GM21723 (cell line): ENCODE measurements around the gene LRRC7.
"Not testable (repeated sequence)": the region's sequence is repeated elsewhere in the genome, so short reads cannot be mapped to it uniquely, and the experiment has no call there.

Experiments used
- ATAC-seq: cut with Tn5 transposase; IDR thresholded peaks from one replicate; pipeline ENCODE4 v1.9.1; 2021; ENCODE audit warnings: mild to moderate bottlenecking, moderate library complexity; ENCODE audit not compliant: unreplicated experiment

LRRC7 gene

DNA sequence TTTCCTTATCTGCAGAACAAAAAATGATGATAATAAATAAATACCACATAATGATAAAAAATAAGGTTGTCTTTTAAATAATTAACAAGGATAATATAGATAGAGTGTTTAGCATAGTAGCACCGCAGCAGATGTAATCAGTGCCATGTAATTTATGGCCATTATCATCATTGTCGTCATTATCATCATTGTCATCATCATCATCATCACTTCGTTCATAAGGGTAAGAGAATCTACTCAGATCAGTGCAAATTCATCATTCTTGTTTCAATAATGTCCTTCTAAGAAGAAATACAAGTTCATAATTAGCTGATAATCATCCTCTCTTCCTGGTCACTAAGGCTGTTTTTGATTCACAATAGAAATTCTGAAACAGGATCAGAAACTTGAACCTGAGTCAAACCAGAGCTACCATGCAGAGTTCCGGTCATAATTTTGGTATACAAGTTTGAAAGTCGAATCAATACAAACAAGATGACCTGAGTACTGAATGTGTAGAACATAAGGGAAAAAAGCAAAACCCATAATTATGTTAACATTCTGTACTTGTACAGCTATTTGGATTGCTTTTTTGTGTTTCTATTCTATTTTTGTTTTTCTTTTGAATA lies 465.6 kb downstream of the LRRC7 start:
- ATAC-seq, result peak; percentile 83

DNA sequence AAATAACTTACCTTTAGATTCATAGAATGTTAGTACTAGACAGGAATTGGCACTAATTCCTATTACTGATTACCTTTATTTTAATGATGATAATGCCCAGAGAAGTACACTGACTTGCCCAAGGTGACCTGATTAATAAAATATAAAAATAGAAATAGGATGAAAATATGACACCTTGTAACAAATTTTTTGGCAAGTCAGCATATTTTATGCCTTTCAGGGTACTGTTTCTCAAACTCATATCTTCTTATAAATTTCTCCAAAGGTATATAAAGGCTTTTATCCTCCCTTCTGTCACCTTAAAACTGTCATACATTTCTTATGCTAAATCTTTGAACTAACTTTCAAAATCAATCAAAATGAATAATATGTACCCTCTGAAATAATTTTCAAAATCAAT lies 466.2 kb downstream of the LRRC7 start:
- no peak for ATAC-seq

DNA sequence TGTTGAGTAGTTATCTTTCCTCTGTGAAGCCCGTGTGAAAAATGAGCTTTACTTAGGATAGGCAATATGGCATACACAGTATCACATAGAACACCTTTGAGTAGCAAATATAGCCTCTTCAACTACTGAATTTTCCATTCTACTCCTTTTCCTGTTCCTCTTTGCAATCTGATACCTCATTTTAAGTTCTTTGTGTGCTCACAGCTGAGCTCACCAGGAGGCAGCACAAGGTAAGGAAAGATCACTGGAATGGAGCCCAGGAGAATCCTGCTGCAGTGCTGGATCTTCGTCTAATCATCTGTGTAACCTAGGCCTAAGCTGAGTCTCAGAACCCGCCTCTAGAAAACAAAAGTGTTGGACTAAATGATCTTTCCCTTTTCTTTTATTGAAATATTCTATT lies 466.7 kb downstream of the LRRC7 start:
- ATAC-seq, result no peak

DNA sequence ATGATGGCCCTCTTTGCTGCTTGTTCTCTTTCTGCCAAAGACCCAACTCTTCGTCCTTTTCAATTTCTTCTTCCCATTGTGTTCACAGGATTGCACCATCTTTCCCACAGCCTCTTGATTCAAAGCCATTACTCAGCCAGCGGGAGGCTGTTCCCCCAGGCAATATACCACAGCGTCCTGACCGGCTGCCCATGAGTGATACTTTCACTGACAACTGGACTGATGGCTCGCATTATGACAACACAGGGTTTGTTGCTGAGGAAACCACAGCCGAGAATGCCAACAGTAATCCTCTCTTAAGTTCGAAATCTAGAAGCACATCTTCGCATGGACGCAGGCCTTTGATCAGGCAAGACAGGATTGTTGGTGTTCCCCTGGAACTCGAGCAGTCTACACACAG lies 470.3 kb downstream of the LRRC7 start:
- no peak for ATAC-seq

DNA sequence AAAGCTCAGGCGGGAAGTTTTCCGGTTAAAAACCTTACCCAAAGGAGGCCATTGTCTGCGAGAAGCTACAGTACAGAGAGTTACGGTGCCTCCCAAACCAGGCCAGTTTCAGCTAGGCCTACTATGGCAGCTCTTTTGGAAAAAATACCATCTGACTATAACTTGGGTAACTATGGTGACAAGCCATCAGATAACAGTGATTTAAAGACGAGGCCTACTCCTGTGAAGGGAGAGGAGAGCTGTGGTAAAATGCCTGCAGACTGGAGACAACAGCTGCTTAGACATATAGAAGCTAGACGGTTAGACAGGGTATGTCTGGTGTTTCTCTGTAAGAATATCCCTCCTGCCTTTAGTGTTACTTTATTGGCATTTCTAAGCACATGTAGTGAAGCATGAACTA lies 471.8 kb downstream of the LRRC7 start:
- no peak for ATAC-seq

DNA sequence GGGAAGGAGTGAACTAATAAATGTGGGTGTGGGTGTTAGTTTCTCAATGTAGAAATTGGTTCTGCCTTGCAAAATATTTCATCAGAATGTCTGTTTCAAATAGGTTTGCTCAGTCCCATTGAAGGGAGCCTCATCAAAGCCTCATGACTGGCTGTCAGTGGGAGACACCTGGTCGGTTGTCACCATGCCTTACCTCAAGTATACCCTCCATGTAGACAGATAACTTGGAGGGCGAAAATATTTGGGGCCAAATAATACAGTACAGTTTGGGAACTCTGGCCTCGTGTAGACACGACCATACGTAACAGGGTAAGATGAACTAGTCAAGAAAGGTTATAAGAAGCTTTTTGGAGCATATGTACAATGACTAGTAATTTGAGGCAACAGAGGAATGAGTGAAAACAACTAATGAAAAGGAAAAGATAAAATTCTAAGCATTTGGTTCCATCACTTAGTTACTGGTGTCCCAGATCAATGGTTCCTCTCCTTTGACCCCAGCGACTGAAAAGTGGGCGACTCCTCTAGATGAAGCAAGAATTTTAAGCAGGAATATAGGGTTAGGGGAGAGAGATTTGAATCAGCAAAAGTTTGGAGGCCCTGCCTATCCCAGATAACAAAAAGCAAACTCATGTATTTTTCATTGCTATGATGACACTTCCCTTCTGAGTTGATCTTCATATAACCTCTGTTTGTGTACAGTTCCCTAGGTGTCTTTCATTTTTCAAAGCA lies 473.8 kb downstream of the LRRC7 start:
- ATAC-seq, result no peak

DNA sequence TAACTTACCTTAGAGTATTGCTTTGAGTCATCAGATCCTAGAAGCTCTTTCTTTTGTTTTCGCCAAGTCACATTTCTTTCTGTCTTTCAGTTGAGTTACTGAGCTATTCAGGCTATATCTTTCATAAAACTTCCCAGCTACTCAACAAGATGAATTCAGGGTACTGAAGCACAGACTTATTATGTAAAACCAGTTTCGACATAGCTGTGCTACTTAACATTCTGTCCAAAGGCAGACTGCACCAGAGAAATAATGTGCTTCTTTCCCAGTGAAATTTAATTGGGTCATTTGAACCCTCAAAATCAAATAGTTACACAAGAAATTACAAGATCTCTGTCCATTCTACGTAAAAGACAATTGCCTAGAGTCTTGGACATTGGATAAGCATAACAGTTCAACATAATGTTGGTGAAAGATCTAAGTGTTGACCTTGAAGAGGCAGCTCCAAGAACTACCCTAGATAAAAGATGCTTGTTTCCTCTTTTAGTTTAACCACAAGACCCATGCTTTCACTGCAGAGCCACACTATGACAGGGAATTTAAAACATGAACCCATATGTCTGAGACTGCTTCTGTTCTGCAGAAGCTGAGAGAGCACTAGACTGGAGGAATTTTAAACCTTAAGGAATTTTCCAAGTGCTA lies 474.5 kb downstream of the LRRC7 start:
- peak; percentile 60 for ATAC-seq

DNA sequence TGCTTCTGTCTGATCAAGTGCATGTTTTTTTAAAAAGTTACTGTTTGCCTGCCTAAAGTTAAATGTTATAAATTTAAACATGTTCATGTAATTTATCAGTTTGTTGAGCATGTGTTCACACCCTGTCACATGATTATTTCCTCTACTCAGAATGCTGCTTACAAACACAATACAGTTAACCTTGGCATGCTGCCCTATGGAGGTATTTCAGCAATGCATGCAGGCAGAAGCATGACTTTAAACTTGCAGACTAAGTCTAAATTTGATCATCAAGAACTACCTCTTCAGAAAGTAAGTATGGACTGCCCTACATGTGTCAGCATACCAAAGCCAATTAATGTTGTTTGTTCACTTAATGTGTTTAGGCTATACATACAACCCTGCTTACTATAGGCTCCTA lies 476.1 kb downstream of the LRRC7 start:
- no peak for ATAC-seq

DNA sequence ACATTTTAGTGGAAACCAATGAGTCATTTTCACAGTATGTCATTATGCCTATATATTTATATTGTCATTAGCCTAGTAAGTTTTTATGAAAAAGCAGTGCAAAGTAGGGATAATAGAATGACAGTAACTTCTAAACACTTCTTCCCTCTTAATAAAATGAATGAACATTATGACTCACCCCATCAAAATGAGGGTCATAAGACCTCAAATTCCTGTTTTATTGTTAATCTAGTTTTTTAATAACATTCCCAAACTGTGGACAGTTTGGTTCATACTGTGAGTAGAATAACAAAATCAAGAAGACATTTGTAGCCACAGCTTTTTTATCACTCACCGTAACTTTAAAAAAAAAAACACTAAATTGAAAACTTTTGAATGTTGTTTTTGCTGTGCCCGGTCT lies 477.1 kb downstream of the LRRC7 start:
- no peak for ATAC-seq

DNA sequence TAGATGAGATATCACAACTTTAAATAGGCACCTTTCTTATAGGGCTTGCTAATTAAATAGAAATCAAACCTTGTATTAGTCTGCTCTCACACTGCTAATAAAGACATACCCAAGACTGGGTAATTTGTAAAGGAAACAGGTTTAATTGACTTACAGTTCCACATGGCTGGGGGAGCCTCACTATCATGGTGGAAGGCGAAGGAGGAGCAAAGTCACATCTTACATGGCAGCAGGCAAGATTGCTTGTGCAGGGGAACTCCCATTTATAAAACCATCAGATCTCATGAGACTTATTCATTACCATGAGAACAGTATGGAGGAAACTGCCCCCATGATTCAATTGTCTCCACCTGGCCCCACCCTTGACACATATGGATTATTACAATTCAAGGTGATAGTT lies 477.9 kb downstream of the LRRC7 start:
- ATAC-seq, result not testable (repeated sequence)

DNA sequence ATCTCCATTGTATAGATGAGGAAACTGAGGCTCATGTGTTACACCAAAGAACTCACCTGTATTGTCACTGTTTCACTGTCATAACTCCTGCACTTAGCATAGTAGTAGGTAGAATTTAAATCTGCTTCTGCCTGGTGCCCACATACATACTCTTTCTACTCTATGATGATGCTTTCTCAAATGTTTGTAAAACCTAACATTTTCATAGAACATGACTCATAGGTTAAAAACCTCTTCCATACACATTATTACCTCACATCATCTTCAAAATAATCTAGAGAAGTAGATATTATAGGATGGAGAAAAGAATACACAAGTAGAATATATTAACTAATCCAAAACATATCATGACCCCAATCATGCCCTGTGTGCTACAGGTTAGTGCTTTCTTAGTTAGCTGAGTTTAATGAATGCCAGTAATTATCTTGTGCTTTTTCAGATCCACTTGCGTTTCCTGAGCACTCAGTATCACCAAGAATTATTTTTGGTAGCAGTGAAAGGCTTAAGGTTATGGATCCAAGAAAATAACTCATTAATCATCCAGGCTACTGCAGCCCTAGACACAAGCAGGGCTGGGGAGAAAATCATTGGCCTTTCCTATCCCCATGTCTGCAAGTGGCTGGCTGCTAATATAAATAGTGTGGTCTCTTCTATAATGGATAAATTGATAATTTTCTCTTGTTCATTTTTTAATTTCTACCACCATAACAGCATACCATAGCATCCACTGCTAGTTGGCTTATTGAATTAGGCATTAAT lies 480.8 kb downstream of the LRRC7 start:
- ATAC-seq, result no peak

DNA sequence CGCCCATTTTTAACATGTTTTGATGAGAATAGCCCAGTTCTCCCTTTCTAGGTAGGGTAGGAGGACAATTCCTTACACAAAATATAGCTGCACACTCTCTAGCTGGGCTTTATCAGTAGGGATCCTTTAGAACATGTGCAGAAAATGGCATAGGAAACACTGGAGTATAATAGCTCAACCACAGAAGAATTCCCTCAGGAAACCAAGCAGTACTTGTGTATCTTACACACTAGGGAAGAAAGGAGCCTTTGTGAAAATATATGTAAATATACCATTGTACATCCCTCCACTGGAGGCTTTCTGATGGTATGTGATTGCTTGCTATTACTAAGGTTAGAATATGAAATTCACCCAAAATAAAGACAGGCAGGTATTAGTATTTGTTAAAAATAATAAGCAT lies 484.2 kb downstream of the LRRC7 start:
- ATAC-seq, result no peak

DNA sequence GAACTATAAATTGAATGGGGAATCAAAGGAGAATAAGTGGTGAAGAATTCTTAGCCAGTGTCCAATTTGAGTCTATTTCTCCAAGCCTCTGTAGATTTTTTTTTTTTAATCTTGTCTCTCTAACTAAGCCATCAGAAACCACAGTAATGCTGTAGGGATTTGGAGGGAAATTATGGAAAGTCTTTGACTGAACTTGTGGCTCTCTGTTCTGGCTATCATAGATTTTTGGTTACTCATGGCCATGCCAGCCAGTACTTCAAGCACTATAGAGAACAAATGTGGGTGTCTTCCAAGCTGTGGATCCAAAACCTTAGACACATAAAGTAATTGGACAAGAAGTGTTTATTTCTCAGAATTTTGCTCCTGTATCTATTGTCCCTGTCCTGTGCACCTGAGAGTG lies 489.8 kb downstream of the LRRC7 start:
- ATAC-seq, result no peak

DNA sequence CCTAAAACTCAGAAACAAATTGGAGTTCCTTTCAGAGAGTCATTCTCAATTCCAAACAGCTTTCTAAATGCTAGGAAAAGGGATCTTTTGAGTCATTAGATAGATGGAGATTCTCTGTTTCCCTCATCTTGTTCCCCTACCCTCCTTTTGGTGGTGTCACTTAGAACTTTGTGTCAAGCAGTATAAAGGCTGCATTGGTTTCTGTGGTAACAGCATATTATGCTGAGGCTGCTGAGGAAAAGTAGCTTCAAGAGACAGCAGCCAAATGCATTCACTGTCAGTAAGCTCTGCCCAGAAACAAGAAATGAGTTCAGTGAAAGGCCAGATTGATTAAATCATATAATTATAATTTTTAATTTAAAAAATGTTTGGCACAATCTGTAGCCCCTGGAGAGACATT lies 493.5 kb downstream of the LRRC7 start:
- no peak for ATAC-seq

DNA sequence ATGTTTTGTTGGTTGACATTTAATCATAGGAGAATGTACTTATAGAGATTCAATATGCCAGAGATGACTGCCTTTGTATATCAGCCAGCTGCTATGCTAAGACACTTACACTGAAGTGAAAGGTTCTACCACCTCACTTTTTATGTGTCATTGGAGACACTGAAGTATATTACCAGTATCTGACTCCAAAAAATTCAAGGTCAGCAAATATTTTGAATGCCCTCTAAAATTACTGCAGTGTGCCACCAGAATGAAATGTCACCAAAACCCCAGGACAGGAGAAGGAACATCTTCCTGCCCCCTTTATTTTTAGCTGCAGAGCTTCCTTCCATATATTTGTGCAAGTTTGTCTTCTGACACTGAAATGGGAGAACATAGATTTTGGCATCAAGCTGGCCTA lies 496.1 kb downstream of the LRRC7 start:
- ATAC-seq, result no peak

DNA sequence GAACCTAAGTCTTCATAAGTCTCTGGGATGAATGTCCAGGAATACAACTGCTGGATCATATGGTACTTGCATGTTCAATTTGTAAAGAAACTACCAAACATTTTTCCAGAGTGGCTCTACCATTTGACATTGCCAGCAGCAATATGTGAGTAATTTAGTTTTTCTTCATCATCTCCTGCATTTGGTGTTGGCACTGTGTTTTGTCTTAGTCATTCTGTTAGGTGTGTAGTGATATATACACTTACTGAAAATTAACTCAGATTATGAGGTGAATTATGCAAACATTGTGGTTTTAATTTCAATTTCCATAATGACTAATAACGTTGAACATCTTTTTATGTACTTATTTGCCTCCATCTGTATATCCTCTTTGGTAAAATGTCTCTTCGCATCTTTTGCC lies 499.0 kb downstream of the LRRC7 start:
- no peak for ATAC-seq

DNA sequence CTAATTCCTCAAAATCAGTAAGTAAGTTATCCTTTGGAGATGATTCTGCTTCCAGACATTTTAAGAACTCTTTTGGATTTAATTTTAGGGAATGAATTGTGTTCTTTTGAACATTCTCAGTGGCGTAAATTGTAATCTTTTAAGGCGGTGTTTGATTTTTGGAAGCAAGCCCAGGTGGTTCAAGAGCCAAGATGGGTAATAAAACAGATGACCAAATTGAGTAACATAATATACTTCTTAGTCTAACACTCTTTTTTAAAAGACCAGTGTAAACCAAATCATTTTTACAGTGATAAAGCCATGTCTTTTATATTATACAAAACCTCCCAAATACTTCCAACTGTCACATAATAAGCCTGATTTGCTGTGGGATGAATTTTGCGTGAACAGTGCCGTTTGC lies 503.9 kb downstream of the LRRC7 start:
- ATAC-seq, result no peak

DNA sequence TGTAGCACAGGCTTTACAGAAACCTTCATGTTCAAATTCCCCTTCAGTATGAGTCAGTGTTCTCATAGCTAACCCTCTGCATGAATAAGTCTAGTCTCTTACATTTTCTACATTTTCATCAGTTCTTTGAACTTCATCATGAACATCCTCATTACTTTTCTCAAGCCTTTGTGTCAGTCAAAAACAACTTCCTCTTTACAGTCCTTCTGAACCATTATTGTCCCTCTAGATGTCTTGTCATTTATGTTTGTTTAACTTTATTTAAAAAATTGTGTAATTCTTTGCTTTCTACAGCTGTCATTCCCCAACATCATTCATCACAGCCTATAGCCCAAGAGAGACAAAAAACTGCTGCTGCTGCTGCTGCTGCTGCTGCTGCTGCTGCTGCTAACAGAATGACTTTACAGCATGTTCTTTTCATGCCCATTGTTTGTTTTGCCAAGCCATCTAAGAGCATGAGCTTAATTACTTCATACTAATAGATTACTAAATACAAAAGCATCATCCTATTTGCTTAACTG lies 504.6 kb downstream of the LRRC7 start:
- ATAC-seq, result no peak

DNA sequence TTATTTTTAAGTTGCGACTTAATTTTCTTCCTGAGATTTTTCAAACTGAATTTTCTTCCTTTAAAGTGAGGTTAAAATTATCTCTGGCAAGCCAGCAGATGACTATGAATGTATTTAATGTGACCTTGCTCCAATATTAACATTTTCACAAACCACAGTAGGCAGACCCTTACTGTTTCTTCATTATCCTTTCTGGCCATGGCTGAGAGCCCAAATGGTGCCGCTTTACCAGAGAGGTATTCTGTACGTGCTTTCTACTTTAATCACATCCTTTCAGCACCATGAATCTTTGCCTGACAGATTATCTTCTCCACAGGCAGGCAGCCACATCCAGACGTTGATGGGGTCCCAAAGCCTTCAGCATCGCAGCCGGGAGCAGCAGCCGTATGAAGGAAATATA lies 508.0 kb downstream of the LRRC7 start:
- no peak for ATAC-seq

DNA sequence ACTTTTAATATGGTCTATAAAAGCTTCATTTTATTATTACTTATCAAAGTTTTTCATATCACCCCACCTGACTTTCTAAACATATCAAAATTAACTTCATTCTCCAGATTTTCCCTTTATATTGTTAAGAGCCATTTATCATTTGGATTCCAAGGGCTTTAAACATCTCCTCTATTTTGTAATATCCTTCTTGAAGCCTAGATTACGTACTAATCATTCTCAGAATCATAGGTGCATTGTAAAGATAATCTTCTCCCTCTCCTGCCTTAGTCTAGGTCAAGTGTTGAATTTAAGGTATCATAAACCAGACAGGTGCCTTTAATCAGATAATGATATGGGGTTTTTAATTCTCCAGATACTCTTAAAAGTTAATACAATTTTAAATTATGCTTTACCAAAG lies 509.3 kb downstream of the LRRC7 start:
- ATAC-seq, result no peak

DNA sequence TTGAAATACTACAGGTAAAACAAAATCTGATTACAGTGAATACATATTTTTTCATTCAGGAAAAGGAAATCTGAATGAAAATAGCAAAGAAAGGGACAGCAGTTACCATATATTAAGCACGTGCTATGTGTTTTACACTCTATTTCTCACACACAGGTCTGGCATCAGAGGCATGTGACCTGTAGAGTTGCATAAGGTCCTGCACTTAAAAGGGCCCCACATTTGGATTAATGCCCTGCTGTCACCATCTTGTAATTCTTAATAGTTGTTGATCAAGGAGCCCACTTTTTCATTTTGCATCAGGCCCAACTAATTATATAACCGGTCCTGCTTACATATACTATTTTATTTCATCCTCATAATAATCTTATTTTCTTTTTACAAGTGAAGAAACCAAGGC lies 511.8 kb downstream of the LRRC7 start:
- no peak for ATAC-seq

DNA sequence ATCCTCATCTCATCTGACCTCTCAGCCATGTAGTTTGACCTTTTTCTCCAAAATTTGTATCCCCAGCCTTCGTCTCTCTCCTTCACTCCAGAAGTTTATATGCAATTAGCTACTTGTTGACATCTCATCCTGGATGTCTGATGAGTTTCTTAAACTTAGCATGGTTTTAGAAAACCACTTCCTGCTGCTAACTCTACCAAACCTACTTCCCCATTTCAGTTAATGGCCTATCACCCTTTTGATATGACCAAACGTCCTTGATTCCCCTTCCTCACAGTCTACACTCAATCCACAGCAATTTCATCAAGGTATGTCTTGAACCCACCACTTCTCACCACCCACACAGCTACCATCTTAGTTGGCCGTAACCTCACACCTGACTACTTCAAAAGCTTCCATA lies 515.8 kb downstream of the LRRC7 start:
- ATAC-seq, result peak; percentile 67
